Activated T-cell treated with anti-CD3 and anti-CD28 coated beads, Interleukin-2, amount 50 U/mL, for 72 hours (primary cell): ENCODE data around the gene KRTAP10-4. TPM values are rescaled to one million over a fixed set of nuclear protein-coding genes. Genes with fewer than 3 reads are reported as not detected.
"Not testable (repeated sequence)": the region's sequence is repeated elsewhere in the genome, so short reads cannot be mapped to it uniquely, and the experiment has no call there.

Experiments
- ATAC-seq, 2 donors: fragments of 150-1000 bp; cut with Tn5 transposase; replicated peaks in 1 of 2; 2 replicates each; pipeline ENCODE4 v1.10.0; 2021; ENCODE audit warnings: moderate library complexity in 2 of 2, mild to moderate bottlenecking in 1 of 2
- DNase-seq, 2 donors: peaks; one replicate each; pipeline ENCODE4 v3.0.0; 2021 to 2022; ENCODE audit warnings: mixed read lengths in 1 of 2
- H3K27ac Mint-ChIP-seq: one replicate; pipeline ENCODE4 v1.8.0; 2022; ENCODE audit warnings: mild to moderate bottlenecking, moderate library complexity, mixed read lengths
- H3K27me3 Mint-ChIP-seq: one replicate; pipeline ENCODE4 v1.8.0; 2022; ENCODE audit warnings: low read depth, mixed read lengths
- H3K36me3 Mint-ChIP-seq, 2 donors: one replicate each; pipeline ENCODE4 v1.8.0; 2022; ENCODE audit warnings: mixed read lengths in 2 of 2, mild to moderate bottlenecking in 1 of 2; ENCODE audit not compliant: insufficient read depth in 2 of 2
- H3K4me1 Mint-ChIP-seq: one replicate; pipeline ENCODE4 v1.8.0; 2022; ENCODE audit warnings: low read depth, mixed read lengths
- H3K4me3 Mint-ChIP-seq, 2 donors: one replicate each; pipeline ENCODE4 v1.8.0; 2022; ENCODE audit warnings: mild to moderate bottlenecking in 2 of 2, mixed read lengths in 2 of 2, moderate library complexity in 2 of 2
- H3K9me3 Mint-ChIP-seq, 2 donors: one replicate each; pipeline ENCODE4 v1.8.0; 2022; ENCODE audit warnings: mixed read lengths in 2 of 2
- total RNA-seq, 2 donors: library from RNA; stranded (reverse); gene quantifications; one replicate each; pipeline ENCODE4 v1.2.3, GENCODE V29; 2022

The KRTAP10-4 gene
- total RNA-seq, 2 donors from 2014 or later = not detected

GRCh38 chr21:44595524-44595923, 22.0 kb downstream of the KRTAP10-4 start:
- Mint-ChIP-seq H3K4me1 (no peaks in the 10 kb centered on the region), H3K27ac (no peak overlapping the region), H3K27me3 (no peaks in the 10 kb centered on the region), H3K36me3 (peaks cover 0 to 2% of the 10 kb centered on the region in 2 donors), H3K4me3 (no peak overlapping the region), H3K9me3 (peaks cover 1 to 3% of the 10 kb centered on the region in 2 donors)
- DNase-seq (no peak), ATAC-seq (no peak)

GRCh38 chr21:44596068-44596725, 22.7 kb downstream of the KRTAP10-4 start:
- Mint-ChIP-seq H3K27me3 (no peaks in the 10 kb centered on the region), H3K36me3 (peaks cover 0 to 2% of the 10 kb centered on the region in 2 donors), H3K9me3 (peaks cover 1 to 3% of the 10 kb centered on the region in 2 donors), H3K27ac (no peak overlapping the region), H3K4me1 (no peaks in the 10 kb centered on the region), H3K4me3 (no peak overlapping the region)
- ATAC-seq = no peak
- no peak for DNase-seq

DNA sequence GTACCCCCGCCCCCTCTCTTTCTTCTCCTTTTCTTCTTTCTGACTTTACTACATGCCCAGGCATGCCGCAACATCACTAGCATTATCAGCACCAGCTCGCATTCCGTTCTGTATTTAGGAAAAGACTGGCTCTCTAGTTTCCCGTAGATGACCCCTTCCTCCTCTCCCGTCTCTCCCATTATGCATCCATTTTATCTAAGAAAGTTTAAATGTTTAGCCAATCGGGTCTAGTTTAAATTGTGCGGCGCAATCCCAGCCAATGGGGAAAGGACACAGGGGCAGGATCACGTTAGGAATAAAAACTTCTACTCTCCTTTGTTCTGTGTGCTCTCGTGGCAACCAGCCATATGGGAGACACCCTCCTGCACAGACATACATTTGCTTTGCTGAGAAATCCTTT, 24.5 kb downstream of the KRTAP10-4 start:
- no peak overlapping the region for H3K27ac Mint-ChIP-seq
- no peak for ATAC-seq
- no peak for DNase-seq
- no peak overlapping the region for H3K4me3 Mint-ChIP-seq
- H3K9me3 Mint-ChIP-seq = peaks cover 1 to 3% of the 10 kb centered on the region in 2 donors
- H3K27me3 Mint-ChIP-seq = no peaks in the 10 kb centered on the region
- H3K36me3 Mint-ChIP-seq = peaks cover 0 to 2% of the 10 kb centered on the region in 2 donors
- no peaks in the 10 kb centered on the region for H3K4me1 Mint-ChIP-seq

- DNase-seq (no peak), ATAC-seq (no peak)
- H3K9me3 Mint-ChIP-seq = peaks cover 1 to 3% of the 10 kb centered on the region in 2 donors
- no peaks in the 10 kb centered on the region for H3K27me3 Mint-ChIP-seq
- H3K4me3 Mint-ChIP-seq = no peak overlapping the region
- H3K27ac Mint-ChIP-seq = no peak overlapping the region
- no peaks in the 10 kb centered on the region for H3K4me1 Mint-ChIP-seq
- peaks cover 0 to 2% of the 10 kb centered on the region in 2 donors for H3K36me3 Mint-ChIP-seq
These were observed 25.9 kb downstream of the KRTAP10-4 start for GRCh38 chr21:44599264-44600029.

GRCh38 chr21:44600118-44600978, 26.8 kb downstream of the KRTAP10-4 start, which contains the start of gene KRTAP10-7:
TSS of gene KRTAP10-7 (plus strand) at chr21:44600597. CDS start at chr21:44600622, 25 bp downstream.
- not testable (repeated sequence) for H3K4me1 Mint-ChIP-seq, H3K27me3 Mint-ChIP-seq, H3K4me3 Mint-ChIP-seq, ATAC-seq, H3K9me3 Mint-ChIP-seq, H3K36me3 Mint-ChIP-seq, DNase-seq, H3K27ac Mint-ChIP-seq

DNA sequence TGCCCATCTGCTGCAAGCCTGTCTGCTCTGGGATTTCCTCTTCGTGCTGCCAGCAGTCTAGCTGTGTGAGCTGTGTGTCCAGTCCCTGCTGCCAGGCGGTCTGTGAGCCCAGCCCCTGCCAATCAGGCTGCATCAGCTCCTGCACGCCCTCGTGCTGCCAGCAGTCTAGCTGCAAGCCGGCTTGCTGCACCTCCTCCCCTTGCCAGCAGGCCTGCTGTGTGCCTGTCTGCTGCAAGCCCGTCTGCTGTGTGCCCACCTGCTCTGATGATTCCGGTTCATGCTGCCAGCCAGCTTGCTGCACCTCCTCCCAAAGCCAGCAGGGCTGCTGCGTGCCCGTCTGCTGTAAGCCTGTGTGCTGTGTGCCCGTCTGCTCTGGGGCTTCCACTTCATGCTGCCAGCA, 27.6 kb downstream of the KRTAP10-4 start:
- DNase-seq, H3K27me3 Mint-ChIP-seq, H3K27ac Mint-ChIP-seq, ATAC-seq, H3K9me3 Mint-ChIP-seq, H3K36me3 Mint-ChIP-seq, H3K4me1 Mint-ChIP-seq, H3K4me3 Mint-ChIP-seq: not testable (repeated sequence)

GRCh38 chr21:44601596-44602462, 28.3 kb downstream of the KRTAP10-4 start:
- Mint-ChIP-seq H3K4me3 (no peak overlapping the region), H3K27ac (no peak overlapping the region), H3K4me1 (no peaks in the 10 kb centered on the region), H3K27me3 (no peaks in the 10 kb centered on the region), H3K9me3 (peaks cover 1 to 6% of the 10 kb centered on the region in 2 donors), H3K36me3 (peaks cover 0 to 2% of the 10 kb centered on the region in 2 donors)
- DNase-seq (no peak), ATAC-seq (no peak)

DNA sequence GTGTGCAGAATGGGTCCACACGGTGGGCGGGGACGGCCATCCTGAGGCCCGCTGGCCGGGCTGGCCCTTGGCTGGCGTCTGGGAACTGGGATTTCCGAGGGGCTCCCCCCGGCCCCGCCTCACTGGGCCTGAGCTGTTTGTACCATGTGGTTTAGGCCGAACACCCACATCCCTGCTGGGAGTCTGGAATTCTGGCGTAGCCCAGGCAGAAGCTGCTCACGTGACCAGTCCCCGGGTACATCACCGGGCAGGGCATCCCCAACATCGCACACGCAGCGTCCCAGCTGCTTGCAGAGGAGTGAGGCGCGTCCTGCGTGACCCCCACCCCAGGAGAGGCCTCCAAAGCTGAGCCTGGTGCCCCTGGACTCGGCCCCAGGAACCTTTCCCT, 28.9 kb downstream of the KRTAP10-4 start:
- H3K27ac Mint-ChIP-seq = no peak overlapping the region
- peaks cover 0 to 2% of the 10 kb centered on the region in 2 donors for H3K36me3 Mint-ChIP-seq
- H3K9me3 Mint-ChIP-seq = peaks cover 1 to 6% of the 10 kb centered on the region in 2 donors
- DNase-seq (no peak), ATAC-seq (no peak)
- H3K4me3 Mint-ChIP-seq = no peak overlapping the region
- no peaks in the 10 kb centered on the region for H3K27me3 Mint-ChIP-seq
- no peaks in the 10 kb centered on the region for H3K4me1 Mint-ChIP-seq

DNA sequence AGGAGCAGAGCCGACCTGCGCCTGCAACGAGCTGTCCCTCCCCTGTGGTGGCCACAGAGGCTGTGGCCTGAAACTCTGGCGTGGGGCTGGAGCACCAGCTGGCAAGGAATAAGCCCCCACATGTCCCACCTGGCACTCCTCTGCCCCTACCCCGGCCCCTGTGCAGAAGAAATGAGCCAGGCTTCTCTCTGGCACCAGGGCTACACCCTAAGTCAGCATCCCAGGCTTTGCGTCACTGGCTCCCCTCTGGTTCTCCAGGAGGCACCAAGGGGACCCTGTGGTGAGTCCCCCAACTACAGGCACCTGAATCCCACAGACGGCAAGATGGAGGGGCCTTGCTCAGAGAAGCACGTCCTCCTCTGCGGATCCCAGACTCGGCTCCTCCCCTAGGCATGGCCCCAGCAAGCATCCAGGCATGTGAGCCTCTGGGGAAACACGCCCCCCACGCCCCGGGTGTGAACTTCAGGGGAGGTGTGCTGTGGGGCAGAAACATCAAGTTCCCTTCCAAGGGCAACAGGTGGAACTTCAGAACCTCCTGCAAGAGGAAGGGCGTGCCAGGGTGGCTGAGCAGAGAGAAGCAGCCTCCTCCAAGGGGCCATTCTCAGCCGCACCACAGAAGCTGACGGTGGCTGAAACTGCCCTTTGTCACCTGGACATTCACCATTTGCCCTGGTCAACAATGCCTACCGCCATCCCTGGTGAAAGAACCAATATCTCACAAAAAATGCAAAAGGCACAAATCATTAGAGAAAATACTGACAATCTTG, 29.8 kb downstream of the KRTAP10-4 start:
- no peak overlapping the region for H3K4me3 Mint-ChIP-seq
- H3K36me3 Mint-ChIP-seq = peaks cover 0 to 2% of the 10 kb centered on the region in 2 donors
- no peaks in the 10 kb centered on the region for H3K4me1 Mint-ChIP-seq
- H3K27ac Mint-ChIP-seq = no peak overlapping the region
- ATAC-seq (no peak), DNase-seq (no peak)
- no peaks in the 10 kb centered on the region for H3K27me3 Mint-ChIP-seq
- peaks cover 0 to 6% of the 10 kb centered on the region in 2 donors for H3K9me3 Mint-ChIP-seq

DNA sequence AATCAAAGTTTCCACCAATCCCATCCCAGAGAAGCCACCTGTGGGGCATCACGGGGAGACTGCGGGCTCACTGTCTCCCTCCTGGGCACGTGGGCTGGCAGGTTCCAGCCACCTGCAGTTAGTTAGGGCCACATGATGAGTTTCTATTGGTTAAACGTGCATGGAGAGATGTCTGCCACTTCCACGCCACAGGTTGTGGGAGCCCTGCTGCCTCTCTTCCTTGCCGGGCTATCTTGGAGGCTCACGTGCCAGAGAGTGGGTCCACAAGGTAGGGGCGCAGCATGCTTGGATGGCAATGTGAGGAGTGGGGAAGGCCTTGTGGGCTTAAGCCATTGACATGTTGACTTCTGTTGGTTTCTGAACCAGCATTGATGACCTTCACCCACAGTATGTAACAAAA, 30.4 kb downstream of the KRTAP10-4 start:
- H3K27me3 Mint-ChIP-seq = no peaks in the 10 kb centered on the region
- H3K4me3 Mint-ChIP-seq = no peak overlapping the region
- peaks cover under 1 to 3% of the 10 kb centered on the region in 2 donors for H3K36me3 Mint-ChIP-seq
- DNase-seq (no peak), ATAC-seq (no peak)
- no peaks in the 10 kb centered on the region for H3K4me1 Mint-ChIP-seq
- peaks cover 1 to 6% of the 10 kb centered on the region in 2 donors for H3K9me3 Mint-ChIP-seq
- no peak overlapping the region for H3K27ac Mint-ChIP-seq

- DNase-seq (no peak), ATAC-seq (no peak)
- peaks cover 9 to 14% of the 10 kb centered on the region in 2 donors for H3K9me3 Mint-ChIP-seq
- no peaks in the 10 kb centered on the region for H3K4me1 Mint-ChIP-seq
- H3K27me3 Mint-ChIP-seq = no peaks in the 10 kb centered on the region
- H3K27ac Mint-ChIP-seq = no peak overlapping the region
- H3K4me3 Mint-ChIP-seq = no peak overlapping the region
- peaks cover 8 to 13% of the 10 kb centered on the region in 2 donors for H3K36me3 Mint-ChIP-seq
These were observed 33.0 kb downstream of the KRTAP10-4 start for GRCh38 chr21:44606495-44606894.

- Mint-ChIP-seq H3K4me3 (no peak overlapping the region), H3K9me3 (peaks cover 9 to 14% of the 10 kb centered on the region in 2 donors), H3K36me3 (peaks cover 10 to 13% of the 10 kb centered on the region in 2 donors), H3K27ac (no peak overlapping the region), H3K27me3 (no peaks in the 10 kb centered on the region), H3K4me1 (no peaks in the 10 kb centered on the region)
- no peak for ATAC-seq
- DNase-seq = no peak
These were observed 35.7 kb downstream of the KRTAP10-4 start for GRCh38 chr21:44609193-44609592.
